Measurements from ENCODE around the gene SNED1. TPM values are rescaled to one million over a fixed set of nuclear protein-coding genes. Genes with fewer than 3 reads are reported as not detected.
A peak's percentile ranks its signal among the peaks of the same experiment; 100 is the strongest.

SNED1 gene
- polyA plus RNA-seq (2011; rRNA removed), result 1.8 and 3.9 TPM in 2 replicates
- 7.1 and 7.7 TPM in 2 replicates for polyA minus RNA-seq (2011; rRNA and poly(A)+ RNA removed)

GRCh38 chr2:240997856-240998705 lies at the start of gene SNED1:
TSS of gene SNED1 (plus strand) at chr2:240998618. CDS start at chr2:240998838, 220 bp downstream.
- DNase-seq (ENCODE audit: low read depth), result peak; percentile 23
- H3K27me3 ChIP-seq (ENCODE audit: control insufficient read depth, insufficient read depth, low read length), result no peaks in the 10 kb centered on the region
- H3K4me3 ChIP-seq (ENCODE audit: low read depth, low read length), result peak within 1 kb of the TSS; percentile 60
- ChIA-PET POLR2A (interaction anchor here (0.6 kb wide), 1 partner anchor 234 kb away, joined by 3 read pairs; no protein-coding TSS in a partner anchor), CTCF (no interaction called here)
- TF ChIP-seq CTCF (IDR thresholded peaks at IDR 0.05; ENCODE audit: insufficient read depth, low read depth, low read length), result no peak
- H3K36me3 ChIP-seq (ENCODE audit: control insufficient read depth, insufficient read depth, low read length), result peaks cover 3% of the 10 kb centered on the region; the same call in 1 of the 2 replicates

GRCh38 chr2:240948905-240949790 lies 49.3 kb upstream of the SNED1 start:
- no peak for DNase-seq (ENCODE audit: low read depth)
- Histone ChIP-seq H3K4me3 (ENCODE audit: low read depth, low read length) (no peak overlapping the region), H3K27me3 (ENCODE audit: control insufficient read depth, insufficient read depth, low read length) (0 out of 2 replicates have a peak, but pooled peaks cover 2% of the 10 kb centered on the region), H3K36me3 (ENCODE audit: control insufficient read depth, insufficient read depth, low read length) (no peaks in the 10 kb centered on the region)
- ChIA-PET POLR2A (no interaction called here), CTCF (interaction anchor here (1.0 kb wide), 1 partner anchor 11 kb away, joined by 3 read pairs; no protein-coding TSS in a partner anchor)
- no peak for TF ChIP-seq CTCF (IDR thresholded peaks at IDR 0.05; ENCODE audit: insufficient read depth, low read depth, low read length)

- CTCF ChIA-PET, result no interaction called here
- no peak for DNase-seq (ENCODE audit: low read depth)
- TF ChIP-seq CTCF (IDR thresholded peaks at IDR 0.05; ENCODE audit: insufficient read depth, low read depth, low read length), result no peak
- POLR2A ChIA-PET, result no interaction called here
- Histone ChIP-seq H3K36me3 (ENCODE audit: control insufficient read depth, insufficient read depth, low read length) (no peaks in the 10 kb centered on the region), H3K4me3 (ENCODE audit: low read depth, low read length) (no peak overlapping the region), H3K27me3 (ENCODE audit: control insufficient read depth, insufficient read depth, low read length) (peaks cover 4% of the 10 kb centered on the region; the same call in 1 of the 2 replicates)
These were observed 48.4 kb upstream of the SNED1 start for GRCh38 chr2:240949791-240950705.

GRCh38 chr2:240951045-240951594 lies 47.3 kb upstream of the SNED1 start:
- TF ChIP-seq CTCF (IDR thresholded peaks at IDR 0.05; ENCODE audit: insufficient read depth, low read depth, low read length), result no peak
- no peak for DNase-seq (ENCODE audit: low read depth)
- CTCF ChIA-PET, result no interaction called here
- Histone ChIP-seq H3K36me3 (ENCODE audit: control insufficient read depth, insufficient read depth, low read length) (no peaks in the 10 kb centered on the region), H3K27me3 (ENCODE audit: control insufficient read depth, insufficient read depth, low read length) (peaks cover 7% of the 10 kb centered on the region; the same call in 1 of the 2 replicates), H3K4me3 (ENCODE audit: low read depth, low read length) (no peak overlapping the region)
- POLR2A ChIA-PET, result no interaction called here

All from BJ (cell line).